ENCODE results near the gene TCEANC2.

Gene TCEANC2

DNA sequence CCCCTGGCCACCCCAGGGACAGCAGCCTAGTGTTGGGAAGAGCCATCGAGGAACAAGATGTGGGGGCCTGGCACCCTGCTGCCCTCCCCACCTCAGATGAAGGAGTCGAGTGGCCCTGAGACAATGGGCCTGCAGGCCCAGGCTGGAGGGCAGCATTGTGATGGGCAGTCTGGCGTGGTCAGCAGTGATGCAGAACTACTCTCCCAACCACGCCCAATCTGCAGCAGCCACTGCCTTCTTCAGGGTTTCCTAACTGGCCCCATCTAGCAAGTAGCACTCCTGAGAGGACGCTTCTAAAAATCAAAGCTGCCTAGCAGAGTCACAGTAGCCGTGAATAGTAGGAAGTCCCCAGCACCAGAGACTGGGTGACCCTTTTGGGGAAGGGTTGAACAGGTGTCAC is 80.9 kb downstream of the TCEANC2 start:
- DNase-seq (ENCODE audit: low spot score) (no peak), FAIRE-seq (no peak)

DNA sequence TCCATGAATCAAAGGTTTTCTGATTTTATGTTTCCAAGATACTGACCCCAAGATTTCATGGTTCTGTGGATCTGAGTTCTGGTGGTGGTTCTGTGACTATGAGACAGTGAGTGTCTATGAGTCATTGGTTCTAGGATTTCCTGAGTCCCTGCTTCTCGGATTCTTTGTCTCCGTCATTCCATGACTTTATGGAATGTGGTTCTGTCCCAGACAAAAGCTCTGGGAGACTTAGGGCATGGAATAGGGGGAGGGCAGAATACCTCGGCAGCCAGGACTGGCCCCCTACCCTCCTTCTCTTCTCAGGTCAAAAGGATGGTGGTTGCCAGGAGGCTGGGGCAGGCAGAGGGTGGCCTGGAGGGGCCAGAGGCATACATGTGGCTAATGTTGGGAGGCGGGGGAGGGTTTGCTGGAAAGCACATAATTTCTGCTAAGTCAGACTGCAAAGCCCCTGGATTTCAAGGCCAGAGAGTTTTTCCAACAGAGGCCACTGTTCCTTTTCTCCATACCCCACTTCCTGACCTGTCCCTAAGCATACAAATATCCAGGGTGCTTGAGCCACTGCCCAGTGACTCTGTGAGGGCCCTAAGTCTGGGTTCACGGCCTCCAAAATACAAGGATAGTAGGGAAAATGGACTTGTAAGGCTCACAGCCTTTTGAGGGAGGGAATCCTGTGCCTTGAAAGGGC is 82.2 kb downstream of the TCEANC2 start:
- DNase-seq (ENCODE audit: low spot score) (no peak), FAIRE-seq (no peak)

GRCh38 chr1:54136269-54136896 is 83.0 kb downstream of the TCEANC2 start:
- no peak for DNase-seq (ENCODE audit: low spot score)

DNA sequence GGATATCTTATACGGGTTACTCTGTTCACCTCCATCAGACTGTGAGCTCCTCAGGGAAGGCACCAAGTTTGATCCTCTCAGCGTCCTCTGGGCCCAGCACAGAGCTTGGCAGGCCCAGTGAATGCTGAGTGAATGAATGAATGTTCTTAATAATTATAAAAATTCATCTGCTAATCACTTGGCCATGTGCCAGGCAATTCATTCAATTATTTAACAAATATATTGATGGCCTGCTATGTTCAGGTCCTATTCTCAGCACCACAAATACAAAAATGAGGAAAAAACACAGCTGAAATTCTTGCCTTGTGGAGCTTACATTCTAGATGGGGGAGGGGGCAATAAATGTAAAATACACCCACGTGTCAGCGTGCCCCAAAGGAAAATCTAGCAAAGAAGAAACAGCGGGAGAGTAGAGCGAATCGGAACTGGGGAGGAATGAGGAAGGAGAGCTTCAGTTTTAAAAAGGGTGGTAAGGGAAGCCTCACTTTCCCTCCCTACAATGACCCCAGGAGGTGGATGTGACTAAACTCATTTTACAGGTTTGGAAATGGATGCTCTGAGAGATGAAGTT is 83.6 kb downstream of the TCEANC2 start:
- no peak for DNase-seq (ENCODE audit: low spot score)
- FAIRE-seq, result no peak

More at GRCh38 chr1:54136269-54136896, 83.0 kb downstream of the TCEANC2 start:
- no peak for FAIRE-seq

DNA sequence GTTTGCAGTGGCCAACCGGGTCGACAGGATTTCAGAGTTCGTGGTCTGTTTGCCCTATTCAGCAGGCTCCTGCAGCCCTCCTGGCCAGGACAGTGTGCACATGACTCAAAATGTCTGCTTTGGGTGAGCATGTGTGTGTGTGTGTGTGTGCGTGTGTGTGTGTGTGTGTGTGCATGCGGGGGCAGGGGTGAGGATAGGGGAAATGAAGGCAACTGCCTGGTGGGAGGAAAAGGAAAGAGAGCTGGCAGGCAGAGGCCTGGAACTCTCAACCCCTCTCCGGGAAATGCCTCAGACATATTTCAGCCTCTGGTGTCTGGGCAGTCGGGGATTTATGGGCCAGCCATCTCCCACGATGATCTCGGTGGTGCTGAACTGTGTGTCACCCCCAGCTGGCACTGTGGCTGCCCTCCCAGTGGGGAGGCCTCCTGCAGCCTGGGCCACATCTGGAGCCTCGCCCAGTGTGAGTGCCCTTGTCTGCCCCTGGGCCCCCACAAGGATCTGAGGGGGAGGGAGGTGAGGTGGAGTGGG is 84.2 kb downstream of the TCEANC2 start:
- FAIRE-seq, result peak; percentile 44
- DNase-seq (ENCODE audit: low spot score), result no peak

- FAIRE-seq (no peak), DNase-seq (ENCODE audit: low spot score) (no peak)
Measured at GRCh38 chr1:54138994-54139393, 85.6 kb downstream of the TCEANC2 start.

DNA sequence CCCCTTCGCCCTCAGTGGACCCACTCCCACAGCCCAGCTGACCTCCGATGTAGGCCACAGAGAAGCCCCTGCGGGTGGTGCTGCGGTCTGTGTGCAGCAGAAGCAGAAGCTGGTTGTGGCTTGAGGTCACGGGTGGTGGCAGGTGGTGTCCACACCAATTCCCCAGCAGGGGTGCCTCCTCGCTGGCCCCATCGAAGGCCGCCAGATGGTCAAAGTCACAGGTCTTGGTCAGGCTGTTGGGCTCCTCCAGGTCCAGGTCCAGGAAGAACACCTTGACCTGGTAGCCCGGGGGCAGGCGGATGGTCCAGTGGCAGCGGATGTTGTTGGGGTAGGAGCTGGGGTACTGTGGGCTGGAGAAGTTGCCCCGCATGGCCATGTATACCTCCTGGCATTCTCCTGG is 86.3 kb downstream of the TCEANC2 start:
- FAIRE-seq (no peak), DNase-seq (ENCODE audit: low spot score) (no peak)

DNA sequence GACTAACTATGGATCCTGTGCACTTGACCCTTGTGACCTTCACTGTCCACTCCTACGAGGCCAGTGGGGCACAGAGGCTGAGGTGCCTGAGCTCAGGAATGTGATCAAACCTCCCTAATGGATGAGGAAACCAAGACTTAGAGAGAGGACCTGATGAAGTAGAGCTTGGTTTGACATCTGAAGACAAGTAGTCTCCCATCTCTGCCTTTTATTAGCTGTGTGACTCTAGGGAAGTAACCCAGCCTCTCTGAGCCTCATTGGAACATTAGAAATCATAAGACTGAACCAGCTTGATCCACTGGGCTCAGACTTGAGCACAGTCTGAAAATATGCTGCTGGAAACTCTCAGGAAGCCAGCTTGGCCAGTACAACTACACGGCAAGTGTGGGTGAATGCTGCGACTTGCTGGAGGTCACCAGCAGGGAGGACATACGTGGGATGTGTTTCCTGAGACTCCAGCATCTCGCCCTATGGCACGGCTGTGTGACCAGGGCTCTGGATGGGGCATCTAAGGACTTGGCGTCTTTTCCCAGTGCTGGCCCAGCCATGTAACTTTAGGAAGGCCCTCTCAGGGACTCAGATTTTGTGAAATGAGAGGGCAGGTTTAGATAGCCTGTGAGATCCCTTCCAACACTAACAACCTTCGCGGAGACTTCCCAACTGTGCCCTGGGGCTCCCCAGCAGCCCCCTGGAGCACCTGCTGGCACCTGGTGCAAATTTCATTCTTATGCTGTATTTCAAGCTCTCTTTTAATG is 88.9 kb downstream of the TCEANC2 start:
- no peak for DNase-seq (ENCODE audit: low spot score)
- no peak for FAIRE-seq

DNA sequence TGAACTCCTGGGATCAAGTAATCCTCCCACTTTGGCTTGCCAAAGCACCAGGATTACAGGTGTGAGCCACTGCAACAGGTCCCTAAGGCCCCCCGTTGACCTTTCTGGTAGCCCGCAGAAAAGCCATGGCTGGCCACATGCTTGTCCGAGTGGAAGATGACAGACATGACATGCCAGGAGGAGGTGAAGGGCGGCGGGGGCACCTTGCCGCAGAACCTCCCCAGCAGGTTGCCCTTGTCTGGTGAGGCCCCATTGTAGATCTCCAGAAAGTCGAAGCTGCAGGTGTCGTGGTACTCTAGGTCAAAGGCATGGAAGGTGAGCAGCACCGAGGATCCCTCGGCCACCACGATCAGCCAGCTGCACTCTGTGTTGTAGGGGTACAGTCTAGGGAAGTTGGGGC is 91.0 kb downstream of the TCEANC2 start:
- FAIRE-seq (no peak), DNase-seq (ENCODE audit: low spot score) (no peak)

GRCh38 chr1:54149734-54150133 is 96.3 kb downstream of the TCEANC2 start:
- FAIRE-seq (no peak), DNase-seq (ENCODE audit: low spot score) (no peak)

DNA sequence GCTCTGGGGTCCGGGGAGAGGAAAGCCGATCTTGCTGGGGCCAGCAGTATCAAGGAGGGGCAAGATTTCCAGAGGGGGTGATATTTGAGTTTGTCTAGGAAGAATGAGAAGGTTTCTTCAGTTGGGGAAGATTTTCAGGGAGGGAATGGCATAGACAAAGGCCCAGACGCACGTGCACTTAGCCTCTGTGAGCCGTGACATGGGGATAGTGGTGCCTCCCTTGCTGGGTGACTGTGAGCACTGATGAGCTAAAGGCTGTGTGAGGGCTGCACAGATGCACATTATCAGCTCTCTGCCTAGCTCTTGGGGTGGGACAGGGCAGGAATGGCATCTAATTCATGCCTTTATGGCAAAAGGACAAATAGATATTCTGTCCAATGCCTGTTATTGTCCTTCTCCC is 97.6 kb downstream of the TCEANC2 start:
- FAIRE-seq (no peak), DNase-seq (ENCODE audit: low spot score) (no peak)

- DNase-seq (ENCODE audit: low spot score), result no peak
- FAIRE-seq, result no peak
Measured at GRCh38 chr1:54152696-54153095, 99.3 kb downstream of the TCEANC2 start, which contains the start of gene CDCP2. Gene CDCP2, minus strand, starts transcription at chr1:54153000. Its CDS starts 78 bp downstream, at chr1:54152922.

- peak; percentile 34 for DNase-seq (ENCODE audit: low spot score)
- no peak for FAIRE-seq
Measured at GRCh38 chr1:54153535-54154439, 100.4 kb downstream of the TCEANC2 start.

Measured in urothelium cell line (cell line).